Fibroblast of villous mesenchyme (primary cell): ENCODE measurements around the gene MAPT. TPM values are rescaled to one million over a fixed set of nuclear protein-coding genes. Genes with fewer than 3 reads are reported as not detected.

Experiments used
- DNase-seq: peaks from one replicate; pipeline ENCODE4 v3.0.0-alpha.2; 2010; ENCODE audit warnings: low read depth
- H3K4me3 ChIP-seq: 2 replicates; pipeline ENCODE4 v1.5.1; 2011; ENCODE audit warnings: low read depth, mild to moderate bottlenecking, low read length
- CTCF ChIP-seq: IDR thresholded peaks from 2 replicates; pipeline ENCODE4 v1.5.1; 2012; ENCODE audit warnings: low read depth, mild to moderate bottlenecking, low read length; ENCODE audit not compliant: insufficient read depth
- total RNA-seq: library from RNA; depleted of rRNA; stranded (reverse); fragments of >200 nt; gene quantifications from 2 replicates; pipeline ENCODE4 v1.2.3, GENCODE V29; 2012

MAPT gene
- total RNA-seq, 1 donor, result not detected

- TF ChIP-seq CTCF, result no peak
- no peak for DNase-seq
- no peak overlapping the region for H3K4me3 ChIP-seq
Measured at GRCh38 chr17:46029627-46030026, 135.3 kb downstream of the MAPT start.

- no peak for TF ChIP-seq CTCF
- no peak overlapping the region for H3K4me3 ChIP-seq
- no peak for DNase-seq
Measured at GRCh38 chr17:46030752-46031151, 136.4 kb downstream of the MAPT start.

- TF ChIP-seq CTCF, result no peak
- no peak for DNase-seq
- no peak overlapping the region for H3K4me3 ChIP-seq
Measured at GRCh38 chr17:46031440-46031839, 137.1 kb downstream of the MAPT start.

- no peak overlapping the region for H3K4me3 ChIP-seq
- no peak for TF ChIP-seq CTCF
- DNase-seq, result no peak
Measured at GRCh38 chr17:46031920-46032319, 137.6 kb downstream of the MAPT start.

- no peak for TF ChIP-seq CTCF
- H3K4me3 ChIP-seq, result no peak overlapping the region
- DNase-seq, result no peak
Measured at GRCh38 chr17:46032909-46033308, 138.6 kb downstream of the MAPT start.

- DNase-seq, result no peak
- TF ChIP-seq CTCF, result no peak
- no peak overlapping the region for H3K4me3 ChIP-seq
Measured at GRCh38 chr17:46033392-46033791, 139.0 kb downstream of the MAPT start.

- H3K4me3 ChIP-seq, result no peak overlapping the region
- no peak for DNase-seq
- TF ChIP-seq CTCF, result no peak
Measured at GRCh38 chr17:46035112-46035818, 140.9 kb downstream of the MAPT start.
